ENCODE measurements around the gene LRRC42.

DNA sequence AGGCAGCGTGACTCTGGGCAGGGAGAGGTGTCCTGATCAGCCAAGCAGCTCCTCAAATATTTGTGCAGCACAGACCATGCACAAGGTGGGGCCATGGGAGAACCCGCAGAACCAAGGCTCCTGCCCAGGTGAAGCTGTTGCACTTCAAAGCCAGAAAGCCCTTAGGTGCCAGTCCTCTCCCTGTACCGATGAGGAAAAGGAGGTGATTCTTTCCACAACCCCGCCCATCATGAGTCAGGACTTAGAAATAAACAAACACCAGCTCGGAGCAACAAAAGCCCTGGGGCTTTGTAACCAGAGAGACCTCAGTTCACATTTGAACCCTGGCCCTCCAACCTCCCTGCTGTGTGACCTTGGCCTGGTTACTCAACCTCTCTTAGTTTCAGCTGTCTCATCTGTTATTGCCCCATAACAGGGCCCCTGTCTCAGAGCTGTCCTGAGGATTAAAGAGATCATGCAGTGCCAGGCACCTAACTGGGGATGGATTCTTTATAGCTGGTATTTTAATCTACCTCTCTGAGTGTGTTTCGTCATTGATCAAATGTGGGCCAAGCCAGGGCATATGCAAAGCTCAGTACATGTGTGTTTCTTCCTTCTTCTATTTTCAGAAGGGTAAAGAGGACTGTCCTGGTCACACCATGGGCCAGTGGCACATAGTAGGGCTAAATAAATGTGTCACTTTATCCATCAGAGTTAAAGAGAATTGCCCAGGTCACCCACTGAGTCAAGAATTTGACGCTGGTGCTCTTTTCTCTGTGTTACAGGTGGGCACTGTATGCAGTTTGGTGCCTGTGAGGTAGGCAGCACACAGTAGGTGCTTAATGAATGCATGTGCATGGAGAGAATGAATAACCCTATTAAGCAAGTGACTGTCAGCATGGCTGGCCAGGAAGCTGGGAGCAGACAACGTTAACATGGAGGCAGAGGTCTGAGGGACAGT, 70.5 kb downstream of the LRRC42 start:
- TF ChIP-seq FOXK1 (CRISPR knock-in tag; IDR thresholded peaks at IDR 0.05) (no peak), ZNF138 (CRISPR knock-in tag; conservative IDR thresholded peaks at IDR 0.05) (no peak), NR3C1 (CRISPR knock-in tag; conservative IDR thresholded peaks at IDR 0.05; ENCODE audit: low read depth) (no peak)
- TF ChIP-seq, protein P1, sequence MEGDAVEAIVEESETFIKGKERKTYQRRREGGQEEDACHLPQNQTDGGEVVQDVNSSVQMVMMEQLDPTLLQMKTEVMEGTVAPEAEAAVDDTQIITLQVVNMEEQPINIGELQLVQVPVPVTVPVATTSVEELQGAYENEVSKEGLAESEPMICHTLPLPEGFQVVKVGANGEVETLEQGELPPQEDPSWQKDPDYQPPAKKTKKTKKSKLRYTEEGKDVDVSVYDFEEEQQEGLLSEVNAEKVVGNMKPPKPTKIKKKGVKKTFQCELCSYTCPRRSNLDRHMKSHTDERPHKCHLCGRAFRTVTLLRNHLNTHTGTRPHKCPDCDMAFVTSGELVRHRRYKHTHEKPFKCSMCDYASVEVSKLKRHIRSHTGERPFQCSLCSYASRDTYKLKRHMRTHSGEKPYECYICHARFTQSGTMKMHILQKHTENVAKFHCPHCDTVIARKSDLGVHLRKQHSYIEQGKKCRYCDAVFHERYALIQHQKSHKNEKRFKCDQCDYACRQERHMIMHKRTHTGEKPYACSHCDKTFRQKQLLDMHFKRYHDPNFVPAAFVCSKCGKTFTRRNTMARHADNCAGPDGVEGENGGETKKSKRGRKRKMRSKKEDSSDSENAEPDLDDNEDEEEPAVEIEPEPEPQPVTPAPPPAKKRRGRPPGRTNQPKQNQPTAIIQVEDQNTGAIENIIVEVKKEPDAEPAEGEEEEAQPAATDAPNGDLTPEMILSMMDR (IDR thresholded peaks at IDR 0.05): no peak
- TF ChIP-seq, protein P2, sequence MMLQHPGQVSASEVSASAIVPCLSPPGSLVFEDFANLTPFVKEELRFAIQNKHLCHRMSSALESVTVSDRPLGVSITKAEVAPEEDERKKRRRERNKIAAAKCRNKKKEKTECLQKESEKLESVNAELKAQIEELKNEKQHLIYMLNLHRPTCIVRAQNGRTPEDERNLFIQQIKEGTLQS (CRISPR knock-in tag; conservative IDR thresholded peaks at IDR 0.05): no peak
